ENCODE measurements around the gene GJA9.
"Not testable (repeated sequence)": the region's sequence is repeated elsewhere in the genome, so short reads cannot be mapped to it uniquely, and the experiment has no call there.

- TF ChIP-seq, protein P1, sequence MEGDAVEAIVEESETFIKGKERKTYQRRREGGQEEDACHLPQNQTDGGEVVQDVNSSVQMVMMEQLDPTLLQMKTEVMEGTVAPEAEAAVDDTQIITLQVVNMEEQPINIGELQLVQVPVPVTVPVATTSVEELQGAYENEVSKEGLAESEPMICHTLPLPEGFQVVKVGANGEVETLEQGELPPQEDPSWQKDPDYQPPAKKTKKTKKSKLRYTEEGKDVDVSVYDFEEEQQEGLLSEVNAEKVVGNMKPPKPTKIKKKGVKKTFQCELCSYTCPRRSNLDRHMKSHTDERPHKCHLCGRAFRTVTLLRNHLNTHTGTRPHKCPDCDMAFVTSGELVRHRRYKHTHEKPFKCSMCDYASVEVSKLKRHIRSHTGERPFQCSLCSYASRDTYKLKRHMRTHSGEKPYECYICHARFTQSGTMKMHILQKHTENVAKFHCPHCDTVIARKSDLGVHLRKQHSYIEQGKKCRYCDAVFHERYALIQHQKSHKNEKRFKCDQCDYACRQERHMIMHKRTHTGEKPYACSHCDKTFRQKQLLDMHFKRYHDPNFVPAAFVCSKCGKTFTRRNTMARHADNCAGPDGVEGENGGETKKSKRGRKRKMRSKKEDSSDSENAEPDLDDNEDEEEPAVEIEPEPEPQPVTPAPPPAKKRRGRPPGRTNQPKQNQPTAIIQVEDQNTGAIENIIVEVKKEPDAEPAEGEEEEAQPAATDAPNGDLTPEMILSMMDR (IDR thresholded peaks at IDR 0.05; ENCODE audit: low read depth, low read length, missing input control), result not testable (repeated sequence)
- TF ChIP-seq, protein P2, sequence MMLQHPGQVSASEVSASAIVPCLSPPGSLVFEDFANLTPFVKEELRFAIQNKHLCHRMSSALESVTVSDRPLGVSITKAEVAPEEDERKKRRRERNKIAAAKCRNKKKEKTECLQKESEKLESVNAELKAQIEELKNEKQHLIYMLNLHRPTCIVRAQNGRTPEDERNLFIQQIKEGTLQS (IDR thresholded peaks at IDR 0.05), result not testable (repeated sequence)
- TF ChIP-seq, protein P3, sequence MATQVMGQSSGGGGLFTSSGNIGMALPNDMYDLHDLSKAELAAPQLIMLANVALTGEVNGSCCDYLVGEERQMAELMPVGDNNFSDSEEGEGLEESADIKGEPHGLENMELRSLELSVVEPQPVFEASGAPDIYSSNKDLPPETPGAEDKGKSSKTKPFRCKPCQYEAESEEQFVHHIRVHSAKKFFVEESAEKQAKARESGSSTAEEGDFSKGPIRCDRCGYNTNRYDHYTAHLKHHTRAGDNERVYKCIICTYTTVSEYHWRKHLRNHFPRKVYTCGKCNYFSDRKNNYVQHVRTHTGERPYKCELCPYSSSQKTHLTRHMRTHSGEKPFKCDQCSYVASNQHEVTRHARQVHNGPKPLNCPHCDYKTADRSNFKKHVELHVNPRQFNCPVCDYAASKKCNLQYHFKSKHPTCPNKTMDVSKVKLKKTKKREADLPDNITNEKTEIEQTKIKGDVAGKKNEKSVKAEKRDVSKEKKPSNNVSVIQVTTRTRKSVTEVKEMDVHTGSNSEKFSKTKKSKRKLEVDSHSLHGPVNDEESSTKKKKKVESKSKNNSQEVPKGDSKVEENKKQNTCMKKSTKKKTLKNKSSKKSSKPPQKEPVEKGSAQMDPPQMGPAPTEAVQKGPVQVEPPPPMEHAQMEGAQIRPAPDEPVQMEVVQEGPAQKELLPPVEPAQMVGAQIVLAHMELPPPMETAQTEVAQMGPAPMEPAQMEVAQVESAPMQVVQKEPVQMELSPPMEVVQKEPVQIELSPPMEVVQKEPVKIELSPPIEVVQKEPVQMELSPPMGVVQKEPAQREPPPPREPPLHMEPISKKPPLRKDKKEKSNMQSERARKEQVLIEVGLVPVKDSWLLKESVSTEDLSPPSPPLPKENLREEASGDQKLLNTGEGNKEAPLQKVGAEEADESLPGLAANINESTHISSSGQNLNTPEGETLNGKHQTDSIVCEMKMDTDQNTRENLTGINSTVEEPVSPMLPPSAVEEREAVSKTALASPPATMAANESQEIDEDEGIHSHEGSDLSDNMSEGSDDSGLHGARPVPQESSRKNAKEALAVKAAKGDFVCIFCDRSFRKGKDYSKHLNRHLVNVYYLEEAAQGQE (IDR thresholded peaks at IDR 0.05), result not testable (repeated sequence)
- TF ChIP-seq EGR1 (IDR thresholded peaks at IDR 0.05; ENCODE audit: low read depth in 2 of 2); RAD21 (IDR thresholded peaks at IDR 0.05); TAF1 (conservative IDR thresholded peaks at IDR 0.05); GABPA (IDR thresholded peaks at IDR 0.05 in 1 of 2, conservative IDR thresholded peaks at IDR 0.05 in 1 of 2); RXRA (IDR thresholded peaks at IDR 0.05): not testable (repeated sequence)
- TF ChIP-seq, protein P4, sequence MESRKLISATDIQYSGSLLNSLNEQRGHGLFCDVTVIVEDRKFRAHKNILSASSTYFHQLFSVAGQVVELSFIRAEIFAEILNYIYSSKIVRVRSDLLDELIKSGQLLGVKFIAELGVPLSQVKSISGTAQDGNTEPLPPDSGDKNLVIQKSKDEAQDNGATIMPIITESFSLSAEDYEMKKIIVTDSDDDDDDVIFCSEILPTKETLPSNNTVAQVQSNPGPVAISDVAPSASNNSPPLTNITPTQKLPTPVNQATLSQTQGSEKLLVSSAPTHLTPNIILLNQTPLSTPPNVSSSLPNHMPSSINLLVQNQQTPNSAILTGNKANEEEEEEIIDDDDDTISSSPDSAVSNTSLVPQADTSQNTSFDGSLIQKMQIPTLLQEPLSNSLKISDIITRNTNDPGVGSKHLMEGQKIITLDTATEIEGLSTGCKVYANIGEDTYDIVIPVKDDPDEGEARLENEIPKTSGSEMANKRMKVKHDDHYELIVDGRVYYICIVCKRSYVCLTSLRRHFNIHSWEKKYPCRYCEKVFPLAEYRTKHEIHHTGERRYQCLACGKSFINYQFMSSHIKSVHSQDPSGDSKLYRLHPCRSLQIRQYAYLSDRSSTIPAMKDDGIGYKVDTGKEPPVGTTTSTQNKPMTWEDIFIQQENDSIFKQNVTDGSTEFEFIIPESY (IDR thresholded peaks at IDR 0.05), result not testable (repeated sequence)
These were observed 36.3 kb downstream of the GJA9 start for GRCh38 chr1:38845088-38845487.

Measured in liver (tissue), 3 donors.